ENCODE data around the gene SEC14L1.

GRCh38 chr17:77120868-77121267, 19.9 kb upstream of the SEC14L1 start:
- TF ChIP-seq EP300 (IDR thresholded peaks at IDR 0.05; ENCODE audit: borderline replicate concordance) (no peak), CREB1 (IDR thresholded peaks at IDR 0.05; ENCODE audit: low read depth) (no peak)
- TF ChIP-seq, protein P1, sequence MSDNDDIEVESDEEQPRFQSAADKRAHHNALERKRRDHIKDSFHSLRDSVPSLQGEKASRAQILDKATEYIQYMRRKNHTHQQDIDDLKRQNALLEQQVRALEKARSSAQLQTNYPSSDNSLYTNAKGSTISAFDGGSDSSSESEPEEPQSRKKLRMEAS (IDR thresholded peaks at IDR 0.05) = no peak

Data from Ishikawa (cell line).